Colonic mucosa (tissue), 4 donors: ENCODE data around the gene CSNK1D. TPM values are rescaled to one million over a fixed set of nuclear protein-coding genes. Genes with fewer than 3 reads are reported as not detected.

ENCODE experiments used
- DNase-seq: peaks from one replicate; pipeline ENCODE4 v3.0.0-alpha.2; 2020
- H3K27ac ChIP-seq: fragments of 200-600 bp; one replicate; pipeline ENCODE4 v1.8.0; 2021
- H3K27me3 ChIP-seq: fragments of 200-600 bp; one replicate; pipeline ENCODE4 v1.8.0; 2021
- H3K36me3 ChIP-seq: fragments of 200-600 bp; one replicate; pipeline ENCODE4 v1.8.0; 2021
- H3K4me1 ChIP-seq: fragments of 200-600 bp; one replicate; pipeline ENCODE4 v1.8.0; 2021; ENCODE audit warnings: mild to moderate bottlenecking
- H3K4me3 ChIP-seq: fragments of 200-600 bp; one replicate; pipeline ENCODE4 v1.8.0; 2021
- H3K9ac ChIP-seq, 2 donors: one replicate each; pipeline ENCODE4 v1.7.0; 2013; ENCODE audit warnings: control low read depth in 2 of 2, low read depth in 2 of 2, low read length in 2 of 2
- H3K9me3 ChIP-seq: fragments of 200-600 bp; one replicate; pipeline ENCODE4 v1.8.0; 2021
- intact Hi-C: fragments of 100-400 bp; cut with DNase I; formaldehyde crosslinking; loops from one replicate; pipeline ENCODE4 v1.14.1; 2022
- total RNA-seq, 2 donors: library from RNA; stranded (reverse); fragmentation: NEBNext Ultra II Directional in 1 of 2; extraction: Animal tissue kit (Norgen Biotek cat#: 25700) in 1 of 2; gene quantifications; one replicate each; pipeline ENCODE4 v1.2.1, GENCODE V29; 2021
- TF ChIP-seq, protein P1 (sequence below): fragments of 200-600 bp; IDR thresholded peaks from one replicate; pipeline ENCODE4 v1.8.0; 2022; ENCODE audit warnings: antibody characterized with exemption, mild to moderate bottlenecking
- donor health status: healthy.
- donor health status: DM: no; HTN: no; CAD: no.
- donor health status: DM: no; HTN: no; CAD: no.

Gene CSNK1D
- total RNA-seq, 2 donors from 2014 or later: 136 to 138 TPM

DNA sequence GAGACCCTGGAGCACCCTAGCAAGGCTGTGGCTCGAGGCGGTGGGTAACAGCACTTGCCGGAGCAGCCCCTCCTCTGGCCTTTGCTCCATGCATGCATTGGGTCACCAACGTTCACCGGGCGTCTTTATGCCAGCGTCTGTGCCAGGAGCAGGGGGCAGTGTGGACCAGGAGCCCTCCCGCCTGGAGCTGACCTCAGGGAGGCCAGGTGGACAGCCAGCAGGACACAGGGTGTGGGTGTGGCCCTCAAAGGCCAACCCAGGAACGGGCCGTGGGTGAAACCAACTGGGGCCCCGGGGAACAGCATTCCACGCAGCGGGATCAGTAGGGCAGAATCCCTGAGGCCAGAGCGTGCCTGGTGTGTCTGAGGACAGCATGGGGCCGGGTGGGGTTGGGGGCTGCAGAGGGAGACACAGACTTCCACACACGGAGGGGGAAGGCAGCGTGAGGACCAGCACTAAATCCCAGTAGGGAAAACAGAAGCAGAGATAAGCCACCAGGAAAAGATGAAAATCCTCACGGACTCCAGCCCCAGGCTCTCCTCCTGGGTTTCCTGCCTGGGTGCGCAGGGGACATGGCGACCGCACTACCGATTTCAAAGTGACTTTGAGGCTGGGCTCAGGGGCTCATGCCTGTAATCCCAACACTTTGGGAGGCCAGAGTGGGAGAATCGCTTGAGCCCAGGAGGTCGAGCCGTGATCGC is 46.8 kb upstream of the CSNK1D start:
- Histone ChIP-seq H3K4me3 (no peak overlapping the region), H3K36me3 (no peaks in the 10 kb centered on the region), H3K9me3 (no peaks in the 10 kb centered on the region), H3K9ac (peak overlapping the region in 1 of 2 donors; percentile 6), H3K27me3 (no peaks in the 10 kb centered on the region), H3K4me1 (peaks cover 10% of the 10 kb centered on the region), H3K27ac (no peak overlapping the region)
- intact Hi-C loops: loop anchor here (2.0 to 10.0 kb wide), 2 partner anchors 83 to 285 kb away; partner anchors contain the start of genes DCXR and RAC3
- TF ChIP-seq, protein P1, sequence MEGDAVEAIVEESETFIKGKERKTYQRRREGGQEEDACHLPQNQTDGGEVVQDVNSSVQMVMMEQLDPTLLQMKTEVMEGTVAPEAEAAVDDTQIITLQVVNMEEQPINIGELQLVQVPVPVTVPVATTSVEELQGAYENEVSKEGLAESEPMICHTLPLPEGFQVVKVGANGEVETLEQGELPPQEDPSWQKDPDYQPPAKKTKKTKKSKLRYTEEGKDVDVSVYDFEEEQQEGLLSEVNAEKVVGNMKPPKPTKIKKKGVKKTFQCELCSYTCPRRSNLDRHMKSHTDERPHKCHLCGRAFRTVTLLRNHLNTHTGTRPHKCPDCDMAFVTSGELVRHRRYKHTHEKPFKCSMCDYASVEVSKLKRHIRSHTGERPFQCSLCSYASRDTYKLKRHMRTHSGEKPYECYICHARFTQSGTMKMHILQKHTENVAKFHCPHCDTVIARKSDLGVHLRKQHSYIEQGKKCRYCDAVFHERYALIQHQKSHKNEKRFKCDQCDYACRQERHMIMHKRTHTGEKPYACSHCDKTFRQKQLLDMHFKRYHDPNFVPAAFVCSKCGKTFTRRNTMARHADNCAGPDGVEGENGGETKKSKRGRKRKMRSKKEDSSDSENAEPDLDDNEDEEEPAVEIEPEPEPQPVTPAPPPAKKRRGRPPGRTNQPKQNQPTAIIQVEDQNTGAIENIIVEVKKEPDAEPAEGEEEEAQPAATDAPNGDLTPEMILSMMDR: no peak
- no peak for DNase-seq

DNA sequence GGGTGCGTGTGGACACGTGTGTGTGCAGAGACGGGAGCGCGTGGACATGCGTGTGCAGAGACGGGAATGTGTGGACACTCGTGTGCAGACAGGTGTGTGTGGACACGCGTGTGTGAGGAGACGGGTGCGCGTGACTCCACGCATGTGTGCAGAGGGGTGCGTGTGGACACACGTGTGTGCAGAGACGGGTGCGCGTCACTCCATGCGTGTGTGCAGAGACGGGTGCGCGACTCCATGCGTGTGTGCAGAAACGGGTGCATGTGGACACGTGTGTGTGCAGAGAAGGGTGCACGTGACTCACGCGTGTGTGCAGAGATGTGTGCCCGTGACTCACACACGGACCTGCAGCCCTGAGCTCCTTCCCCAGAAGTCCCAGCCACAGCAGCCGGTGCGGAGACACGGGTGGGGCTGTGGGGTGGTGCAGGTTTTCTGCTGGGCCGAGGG is 46.1 kb upstream of the CSNK1D start:
- no peaks in the 10 kb centered on the region for H3K36me3 ChIP-seq
- intact Hi-C loops: loop anchor here (2.0 to 10.0 kb wide), 2 partner anchors 83 to 285 kb away; partner anchors contain the start of genes DCXR and RAC3
- H3K27me3 ChIP-seq: no peaks in the 10 kb centered on the region
- H3K4me1 ChIP-seq: peaks cover 5% of the 10 kb centered on the region
- TF ChIP-seq, protein P1: no peak
- no peak for DNase-seq
- H3K9ac ChIP-seq: no peak overlapping the region
- H3K27ac ChIP-seq: no peak overlapping the region
- no peak overlapping the region for H3K4me3 ChIP-seq
- H3K9me3 ChIP-seq: no peaks in the 10 kb centered on the region

DNA sequence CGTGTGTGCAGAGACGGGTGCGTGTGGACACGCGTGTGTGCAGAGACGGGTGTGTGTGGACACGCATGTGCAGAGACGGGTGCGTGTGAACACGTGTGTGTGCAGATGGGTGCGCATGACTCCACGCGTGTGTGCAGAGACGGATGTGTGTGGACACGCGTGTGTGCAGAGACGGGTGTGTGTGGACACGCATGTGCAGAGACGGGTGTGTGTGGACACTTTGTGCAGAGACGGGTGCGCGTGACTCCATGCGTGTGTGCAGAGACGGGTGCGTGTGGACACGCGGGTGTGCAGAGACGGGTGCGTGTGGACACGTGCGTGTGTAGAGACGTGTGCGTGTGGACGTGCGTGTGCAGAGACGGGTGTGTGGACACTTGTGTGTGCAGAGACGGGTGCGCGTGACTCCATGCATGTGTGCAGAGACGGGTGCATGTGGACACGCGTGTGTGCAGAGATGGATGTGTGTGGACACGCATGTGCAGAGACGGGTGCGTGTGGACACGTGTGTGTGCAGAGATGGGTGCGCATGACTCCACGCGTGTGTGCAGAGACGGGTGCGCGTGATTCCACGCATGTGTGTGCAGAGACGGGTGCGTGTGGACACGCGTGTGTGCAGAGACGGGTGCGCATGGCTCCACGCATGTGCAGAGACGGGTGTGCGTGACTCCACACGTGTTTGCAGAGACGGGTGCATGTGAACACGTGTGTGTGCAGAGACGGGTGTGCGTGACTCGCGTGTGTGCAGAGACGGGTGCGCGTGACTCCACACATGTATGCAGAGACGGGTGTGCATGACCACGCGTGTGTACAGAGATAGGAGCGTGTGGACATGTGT is 45.5 kb upstream of the CSNK1D start:
- H3K9ac ChIP-seq: no peak overlapping the region
- no peak for DNase-seq
- H3K27me3 ChIP-seq: peaks cover 2% of the 10 kb centered on the region
- no peak overlapping the region for H3K27ac ChIP-seq
- intact Hi-C loops: no loop called here
- no peak overlapping the region for H3K4me3 ChIP-seq
- H3K36me3 ChIP-seq: no peaks in the 10 kb centered on the region
- peaks cover 5% of the 10 kb centered on the region for H3K4me1 ChIP-seq
- TF ChIP-seq, protein P1: no peak
- no peaks in the 10 kb centered on the region for H3K9me3 ChIP-seq

DNA sequence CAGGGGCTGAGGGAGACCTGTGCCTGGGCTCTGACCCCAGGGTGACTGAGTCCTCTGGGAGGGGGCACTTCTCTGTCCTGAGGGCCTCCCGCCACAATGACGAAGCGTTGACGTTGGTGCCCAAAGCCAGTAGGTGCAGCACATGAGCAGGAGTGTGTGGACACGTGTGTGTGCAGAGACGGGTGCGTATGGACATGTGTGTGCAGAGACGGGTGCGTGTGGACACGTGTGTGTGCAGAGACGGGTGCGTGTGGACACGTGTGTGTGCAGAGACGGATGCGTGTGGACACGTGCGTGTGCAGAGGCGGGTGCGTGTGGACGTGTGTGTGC is 44.6 kb upstream of the CSNK1D start:
- Histone ChIP-seq H3K27me3 (peaks cover 6% of the 10 kb centered on the region), H3K4me3 (no peak overlapping the region), H3K4me1 (peaks cover 5% of the 10 kb centered on the region), H3K9me3 (no peaks in the 10 kb centered on the region), H3K27ac (no peak overlapping the region), H3K36me3 (no peaks in the 10 kb centered on the region), H3K9ac (no peak overlapping the region)
- no peak for DNase-seq
- TF ChIP-seq, protein P1: no peak
- intact Hi-C loops: no loop called here

DNA sequence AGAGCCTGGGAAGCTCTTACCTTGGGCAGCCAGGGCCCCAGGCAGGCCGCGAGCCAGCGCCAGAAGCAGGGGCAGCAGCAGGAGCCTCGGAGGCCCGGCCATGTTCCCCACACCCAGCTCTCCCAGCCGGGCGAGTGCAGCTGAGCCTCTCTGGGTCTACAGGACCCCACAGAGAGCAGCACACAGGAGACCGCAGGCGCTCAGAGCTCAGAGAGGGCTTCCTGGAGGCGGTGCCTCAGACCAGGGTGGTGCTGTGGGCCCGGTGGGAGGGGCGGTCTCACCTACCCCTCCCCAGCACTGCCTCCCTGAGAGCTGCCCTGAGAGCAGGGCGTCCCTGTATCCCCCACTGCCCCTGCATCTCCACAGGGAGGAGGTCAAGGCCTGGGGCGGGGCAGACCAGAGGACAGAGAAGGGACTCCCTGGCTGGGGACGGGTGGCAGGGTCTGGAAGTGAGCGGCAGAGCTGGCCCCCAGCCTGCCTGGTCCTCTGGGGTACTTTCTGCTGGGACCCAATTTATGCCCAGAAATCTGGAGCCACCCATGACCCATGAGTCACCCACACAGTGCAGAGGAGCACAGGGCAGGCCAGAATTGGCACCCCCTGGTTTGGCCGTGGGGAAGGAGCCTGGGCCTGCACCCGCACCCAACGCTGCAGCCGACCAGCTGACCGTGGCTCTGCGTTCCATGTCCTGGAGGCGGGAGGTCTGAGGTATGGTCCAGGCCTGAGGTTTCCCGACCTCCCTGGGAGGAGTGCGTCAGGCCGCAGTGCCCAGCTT is 44.1 kb upstream of the CSNK1D start, which contains the start of gene CD7:
Gene CD7, minus strand, starts transcription at position 215 of the 775 bp plus-strand sequence. Its CDS starts 113 bp downstream, at position 102.
- peak within 1 kb of the TSS in 1 of 2 donors; percentile 39 for H3K9ac ChIP-seq
- H3K4me1 ChIP-seq: peaks cover 5% of the 10 kb centered on the region
- H3K4me3 ChIP-seq: peak within 1 kb of the TSS; percentile 13
- no peaks in the 10 kb centered on the region for H3K36me3 ChIP-seq
- DNase-seq: no peak
- no peaks in the 10 kb centered on the region for H3K9me3 ChIP-seq
- intact Hi-C loops: no loop called here
- H3K27ac ChIP-seq: no peak within 1 kb of the TSS
- TF ChIP-seq, protein P1: no peak
- H3K27me3 ChIP-seq: peaks cover 6% of the 10 kb centered on the region
